Endothelial cell of umbilical vein (primary cell): ENCODE data around the gene OR10A3. TPM values are rescaled to one million over a fixed set of nuclear protein-coding genes. Genes with fewer than 3 reads are reported as not detected.

Experiments
- BruUV-seq: library from RNA; stranded (reverse); fragments of 400-500 nt; replicated peaks from 2 replicates; lab custom pipeline; 2021; lab: Mats Ljungman, UMichigan
- CTCF ChIA-PET: fragments of 300-600, 350-600 bp; sonication (Branson Sonifier 250); formaldehyde crosslinking; loops from one replicate; lab custom pipeline; 2021; ENCODE audit warnings: antibody characterized with exemption, inconsistent platforms; lab: Charles Lee
- POLR2A ChIA-PET: fragments of 300-600, 350-600 bp; sonication (Branson Sonifier 250); formaldehyde crosslinking; loops from one replicate; lab custom pipeline; 2021; ENCODE audit warnings: antibody characterized with exemption, inconsistent platforms; lab: Charles Lee
- DNase-seq: peaks from one replicate; pipeline ENCODE4 v3.0.0-alpha.2; 2011; ENCODE audit warnings: low read depth, low spot score
- FAIRE-seq: peaks from 2 replicates; lab custom pipeline; 2011; peaks lifted over from hg19 to GRCh38; lab: Jason Lieb, UNC
- H2AFZ ChIP-seq: 2 replicates; pipeline ENCODE4 v1.6.0; 2012; ENCODE audit warnings: low read depth, low read length, control low read depth, inconsistent platforms
- H3K27ac ChIP-seq: 2 replicates; pipeline ENCODE4 v1.5.1; 2011; ENCODE audit warnings: low read depth, mild to moderate bottlenecking, control low read depth, low read length, moderate library complexity; ENCODE audit not compliant: insufficient read depth
- H3K27me3 ChIP-seq, 2 experiments: 2 replicates each; pipeline versions ENCODE4 v1.6.0 to v1.6.1; 2011; ENCODE audit warnings: low read length in 2 of 2, mixed read lengths in 1 of 2; ENCODE audit not compliant: control insufficient read depth in 2 of 2, insufficient read depth in 2 of 2
- H3K36me3 ChIP-seq, 2 experiments: 2 replicates in 1 of 2; 3 replicates in 1 of 2; pipeline ENCODE4 v1.5.1; 2011; ENCODE audit warnings: low read length in 2 of 2, mild to moderate bottlenecking in 1 of 2, moderate library complexity in 1 of 2; ENCODE audit not compliant: control insufficient read depth in 2 of 2, insufficient read depth in 2 of 2; ENCODE audit errors: extremely low read depth in 1 of 2
- H3K4me1 ChIP-seq: 3 replicates; pipeline ENCODE4 v1.5.1; 2011; ENCODE audit warnings: mild to moderate bottlenecking, low read length; ENCODE audit not compliant: control insufficient read depth, insufficient read depth; ENCODE audit errors: extremely low read depth
- H3K4me2 ChIP-seq: 2 replicates; pipeline ENCODE4 v1.6.1; 2011; ENCODE audit warnings: low read length, control low read depth, mixed read lengths; ENCODE audit not compliant: insufficient read depth
- H3K4me3 ChIP-seq, 3 experiments: fragments of 200-600 bp in 1 of 3; sonication (generic), shearing (Covaris generic) in 1 of 3; replicated peaks in 1 of 3; 2 replicates each; pipeline ENCODE4 v1.5.1; 2011 to 2016; ENCODE audit warnings: control low read depth in 3 of 3, low read length in 3 of 3, mild to moderate bottlenecking in 2 of 3, inconsistent platforms in 1 of 3, low read depth in 1 of 3, moderate library complexity in 1 of 3; ENCODE audit not compliant: insufficient read depth in 1 of 3
- H3K79me2 ChIP-seq: 2 replicates; pipeline ENCODE4 v1.6.0; 2012; ENCODE audit warnings: low read length, inconsistent platforms; ENCODE audit not compliant: control insufficient read depth, insufficient read depth
- H3K9ac ChIP-seq: replicated peaks from 2 replicates; pipeline ENCODE3; 2011; ENCODE audit warnings: low read length, control low read depth; ENCODE audit not compliant: insufficient read depth; ENCODE audit errors: extremely low read depth
- H3K9me1 ChIP-seq: replicated peaks from 3 replicates; pipeline ENCODE4 v1.6.0; 2011; ENCODE audit warnings: mild to moderate bottlenecking, low read length; ENCODE audit not compliant: control insufficient read depth, insufficient read depth; ENCODE audit errors: extremely low read depth
- H3K9me3 ChIP-seq: replicated peaks from 2 replicates; pipeline ENCODE4 v1.5.1; 2012; ENCODE audit warnings: low read length, inconsistent platforms; ENCODE audit not compliant: control insufficient read depth, insufficient read depth
- H4K20me1 ChIP-seq: replicated peaks from 2 replicates; pipeline ENCODE3; 2011; ENCODE audit warnings: mild to moderate bottlenecking, low read length; ENCODE audit not compliant: control insufficient read depth, insufficient read depth; ENCODE audit errors: extremely low read depth
- CTCF ChIP-seq, 2 donors: IDR thresholded peaks; 1 replicate in 1 of 2; 2 replicates in 1 of 2; pipeline ENCODE4 v1.5.1; 2011; ENCODE audit warnings: low read length in 2 of 2, mild to moderate bottlenecking in 2 of 2, moderate library complexity in 2 of 2, control low read depth in 1 of 2, inconsistent platforms in 1 of 2, low read depth in 1 of 2; ENCODE audit not compliant: insufficient read depth in 1 of 2; ENCODE audit errors: extremely low read depth in 1 of 2
- EZH2 ChIP-seq: IDR thresholded peaks from 2 replicates; pipeline ENCODE4 v1.6.1; 2012; ENCODE audit warnings: borderline replicate concordance, low read depth, mild to moderate bottlenecking, moderate library complexity, low read length, inconsistent platforms; ENCODE audit not compliant: severe bottlenecking
- FOS ChIP-seq: IDR thresholded peaks from 2 replicates; pipeline ENCODE4 v1.6.1; 2011; ENCODE audit warnings: mild to moderate bottlenecking, low read length, moderate library complexity, borderline replicate concordance; ENCODE audit not compliant: insufficient read depth
- GATA2 ChIP-seq: IDR thresholded peaks from 2 replicates; pipeline ENCODE4 v1.7.0; 2011; ENCODE audit warnings: low read depth, mild to moderate bottlenecking, moderate library complexity, mixed read lengths, low read length; ENCODE audit not compliant: insufficient read length, insufficient read depth
- JUN ChIP-seq: IDR thresholded peaks from 2 replicates; pipeline ENCODE4 v1.6.1; 2011; ENCODE audit warnings: borderline replicate concordance, low read depth; ENCODE audit not compliant: insufficient read length, insufficient read depth
- MAX ChIP-seq: IDR thresholded peaks from 2 replicates; pipeline ENCODE4 v1.6.1; 2011; ENCODE audit not compliant: insufficient read depth, insufficient read length
- MYC ChIP-seq: IDR thresholded peaks from one replicate; pipeline ENCODE4 v1.6.1; 2011; ENCODE audit warnings: mild to moderate bottlenecking, low read depth, low read length
- POLR2A ChIP-seq: IDR thresholded peaks from 2 replicates; pipeline ENCODE4 v1.6.1; 2012; ENCODE audit warnings: low read depth, mild to moderate bottlenecking, control low read depth, low read length
- POLR2AphosphoS5 ChIP-seq: IDR thresholded peaks from 2 replicates; pipeline ENCODE4 v1.6.1; 2012; ENCODE audit warnings: low read depth, mild to moderate bottlenecking, control low read depth, low read length, moderate library complexity; ENCODE audit not compliant: insufficient read depth
- dilution Hi-C: fragments of 300-500 bp; cut with MboI; formaldehyde crosslinking; loops from one replicate; pipeline ENCODE4 v1.15.0; 2019; ENCODE audit warnings: low sequenced_read_pairs; ENCODE audit not compliant: extremely low pct_ligation_motif_present
- intact Hi-C: fragments of 100-400 bp; cut with micrococcal nuclease; formaldehyde crosslinking; loops from one replicate; pipeline ENCODE4 v1.10.0; 2022
- polyA plus RNA-seq, 4 experiments: library from polyadenylated mRNA; depleted of rRNA in 3 of 4; stranded (reverse) in 3 of 4; unstranded in 1 of 4; fragments of >200 nt; gene quantifications; 2 replicates each; pipeline versions ENCODE4 v1.2.1 to v1.2.3, GENCODE V29; 2011 to 2012; ENCODE audit warnings: missing spikeins in 1 of 4
- total RNA-seq: library from RNA; stranded (reverse); gene quantifications from 2 replicates; pipeline ENCODE4 v1.2.3, GENCODE V29; 2021

Gene OR10A3
- total and polyA plus RNA-seq, 2 donors (not counting 3 experiments of a cell fraction or from before 2014, with no cell fraction given): not detected

GRCh38 chr11:7906481-7906880, 35.0 kb downstream of the OR10A3 start:
- dilution Hi-C loops: no loop called here
- ChIA-PET POLR2A (no interaction called here), CTCF (interaction anchor here (1.3 to 7.9 kb wide), 3 partner anchors 69 to 78 kb away, joined by 3 to 109 read pairs (median 11); partner anchors contain the start of gene EIF3F)
- TF ChIP-seq EZH2 (no peak), POLR2AphosphoS5 (no peak), CTCF (IDR thresholded peaks at IDR 0.05; ENCODE audit: extremely low read depth in 1 of 2, insufficient read depth in 1 of 2, low read depth in 1 of 2, low read length in 2 of 2) (no peak), MYC (no peak), GATA2 (no peak), FOS (no peak), JUN (no peak), POLR2A (no peak), MAX (no peak)
- no peaks in the 10 kb centered on the region for H3K36me3 ChIP-seq
- no peak overlapping the region for H3K4me2 ChIP-seq
- no peak overlapping the region for H3K9ac ChIP-seq
- no peak for DNase-seq
- no peak for FAIRE-seq
- H4K20me1 ChIP-seq: no peaks in the 10 kb centered on the region
- H3K4me3 ChIP-seq: no peak overlapping the region
- H3K79me2 ChIP-seq: no peaks in the 10 kb centered on the region
- intact Hi-C loops: loop anchor here (5.0 kb wide), 1 partner anchor 186 kb away; no protein-coding TSS in a partner anchor
- H3K9me1 ChIP-seq: no peaks in the 10 kb centered on the region
- no peaks in the 10 kb centered on the region for H3K4me1 ChIP-seq
- BruUV-seq: no TSS peak
- H3K27me3 ChIP-seq: peaks cover 6 to 8% of the 10 kb centered on the region in 2 experiments
- no peaks in the 10 kb centered on the region for H3K9me3 ChIP-seq
- no peak overlapping the region for H2AFZ ChIP-seq
- no peak overlapping the region for H3K27ac ChIP-seq
